ENCODE data around the gene SPPL3.

Gene SPPL3

DNA sequence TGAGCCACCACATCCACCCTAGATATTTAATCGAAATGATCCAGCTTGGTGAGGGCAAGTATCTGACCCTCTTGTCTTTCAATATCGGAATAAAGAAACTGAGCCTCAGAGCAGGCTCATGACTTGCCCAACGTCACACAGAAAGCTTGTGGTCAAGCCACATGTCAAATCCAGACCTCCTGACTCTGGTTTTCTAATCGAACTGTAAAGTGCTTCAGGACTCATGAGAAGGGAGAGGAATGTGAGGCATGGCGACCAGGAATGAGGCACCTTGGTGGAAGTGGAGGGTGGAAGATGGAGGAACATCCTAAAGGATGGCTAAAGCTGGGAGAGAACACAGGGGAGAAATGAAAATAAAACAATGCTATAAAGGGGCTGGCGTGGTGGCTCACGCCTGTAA is 27.9 kb upstream of the SPPL3 start:
- no peaks in the 10 kb centered on the region for H3K36me3 Mint-ChIP-seq (ENCODE audit: low read depth)
- no peak overlapping the region for H3K4me3 Mint-ChIP-seq
- no peak overlapping the region for H3K27ac Mint-ChIP-seq

DNA sequence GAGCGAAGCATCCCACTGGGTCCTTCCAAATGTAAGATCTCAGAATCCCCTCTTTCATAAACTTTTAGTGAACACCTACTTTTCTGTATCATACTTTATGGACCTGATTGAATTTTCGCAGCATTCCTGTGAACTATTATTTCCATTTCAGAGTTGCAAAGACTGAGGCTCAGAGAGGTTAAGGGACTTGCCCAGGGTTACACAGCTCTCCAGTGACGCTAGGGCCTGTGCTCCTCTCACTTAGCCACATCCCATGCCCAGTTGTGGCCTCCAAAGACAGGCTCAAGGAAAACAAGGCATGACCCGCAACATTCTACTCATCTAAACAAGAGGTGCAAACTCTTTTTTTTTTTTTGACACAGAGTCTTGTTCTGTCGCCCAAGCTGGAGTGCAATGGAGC is 25.9 kb upstream of the SPPL3 start:
- H3K4me3 Mint-ChIP-seq, result no peak overlapping the region
- no peaks in the 10 kb centered on the region for H3K36me3 Mint-ChIP-seq (ENCODE audit: low read depth)
- no peaks in the 10 kb centered on the region for H3K9me3 Mint-ChIP-seq
- no peak overlapping the region for H3K27ac Mint-ChIP-seq
- H3K27me3 Mint-ChIP-seq (ENCODE audit: low read depth), result no peaks in the 10 kb centered on the region
- H3K4me1 Mint-ChIP-seq (ENCODE audit: low read depth), result no peaks in the 10 kb centered on the region

More for the DNA sequence above, 27.9 kb upstream of the SPPL3 start:
- Mint-ChIP-seq H3K4me1 (ENCODE audit: low read depth) (no peaks in the 10 kb centered on the region), H3K27me3 (ENCODE audit: low read depth) (peaks cover 2% of the 10 kb centered on the region), H3K9me3 (no peaks in the 10 kb centered on the region)

DNA sequence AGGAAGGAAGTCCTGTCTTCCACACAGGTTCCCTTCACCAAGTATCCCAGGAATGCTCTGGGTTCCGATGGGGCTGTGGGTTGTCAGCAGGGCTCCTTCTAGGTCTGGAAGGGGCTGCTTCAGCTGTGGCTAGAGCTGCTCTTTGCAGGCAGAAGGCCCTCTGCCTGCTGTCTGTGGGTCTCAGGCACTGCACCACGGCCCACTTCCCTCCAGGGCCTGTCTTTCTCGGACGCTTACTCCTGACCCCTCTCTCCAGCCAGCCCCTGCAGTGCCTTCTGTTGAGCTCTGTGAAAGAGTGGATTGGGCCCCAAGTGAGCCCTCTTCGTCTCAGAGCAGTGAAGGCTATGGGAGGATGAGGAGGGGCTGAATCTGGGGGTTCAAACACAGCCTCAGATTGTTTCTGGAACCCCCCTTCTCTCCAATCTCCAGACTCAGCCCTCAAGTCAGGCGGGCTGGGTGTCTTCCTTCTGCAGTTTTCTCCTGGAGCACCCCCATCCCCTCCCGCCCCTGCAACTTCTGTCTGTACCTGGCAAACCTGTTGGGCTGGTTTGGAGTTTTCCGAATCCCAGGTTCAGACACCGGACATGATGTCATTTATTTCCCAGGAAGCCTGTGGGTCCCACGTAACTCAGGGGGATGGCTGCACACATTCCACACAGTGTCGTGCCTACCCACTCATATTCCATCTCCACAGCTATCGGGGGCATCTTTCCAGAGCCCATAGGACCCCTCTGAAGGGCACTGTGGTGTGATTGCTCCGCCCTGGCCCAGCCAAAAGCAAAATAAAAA is 24.9 kb upstream of the SPPL3 start:
- H3K4me3 Mint-ChIP-seq, result no peak overlapping the region
- no peaks in the 10 kb centered on the region for H3K9me3 Mint-ChIP-seq
- H3K27ac Mint-ChIP-seq, result no peak overlapping the region
- no peaks in the 10 kb centered on the region for H3K36me3 Mint-ChIP-seq (ENCODE audit: low read depth)
- H3K4me1 Mint-ChIP-seq (ENCODE audit: low read depth), result no peaks in the 10 kb centered on the region
- H3K27me3 Mint-ChIP-seq (ENCODE audit: low read depth), result no peaks in the 10 kb centered on the region

DNA sequence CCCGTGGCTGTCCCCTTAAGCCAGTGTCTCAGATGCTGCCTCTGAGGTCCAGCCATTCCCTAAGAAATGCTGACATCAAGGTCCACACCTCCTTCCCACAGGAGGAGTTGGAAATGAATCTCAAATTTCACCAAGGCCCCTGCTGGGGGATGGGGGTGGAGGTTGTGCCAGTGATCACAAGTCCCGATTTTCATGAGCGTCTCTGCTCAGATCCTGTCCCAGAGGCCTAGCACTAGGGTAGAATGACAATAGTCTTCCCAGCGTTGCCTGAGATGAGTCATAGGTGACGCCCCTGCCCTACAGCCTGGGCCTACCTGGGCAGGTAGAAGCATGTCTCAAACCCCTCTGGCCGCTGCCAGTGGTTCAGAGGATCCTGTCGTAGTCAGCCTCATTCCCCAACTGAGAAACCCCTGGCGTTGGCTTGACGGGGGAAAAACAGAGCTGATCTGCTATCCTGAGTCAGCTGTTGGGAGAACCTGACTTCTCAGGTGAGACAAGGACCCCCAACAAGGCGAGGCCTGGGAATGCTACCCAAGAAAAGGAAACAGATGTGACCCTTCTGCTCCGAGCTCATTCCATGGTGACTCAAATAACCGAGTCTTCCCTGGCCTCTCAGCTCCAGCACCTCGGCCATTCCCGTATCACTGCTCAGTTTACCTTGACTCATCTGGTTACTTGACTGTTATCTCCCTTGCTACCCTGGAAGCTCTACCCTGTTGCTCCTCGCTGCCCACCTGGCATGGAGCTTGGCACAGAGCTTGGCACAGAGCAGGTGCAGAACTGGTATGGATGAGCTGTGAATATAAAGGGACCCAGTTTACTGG is 21.8 kb upstream of the SPPL3 start:
- Mint-ChIP-seq H3K4me3 (no peak overlapping the region), H3K4me1 (ENCODE audit: low read depth) (no peaks in the 10 kb centered on the region), H3K36me3 (ENCODE audit: low read depth) (no peaks in the 10 kb centered on the region)

DNA sequence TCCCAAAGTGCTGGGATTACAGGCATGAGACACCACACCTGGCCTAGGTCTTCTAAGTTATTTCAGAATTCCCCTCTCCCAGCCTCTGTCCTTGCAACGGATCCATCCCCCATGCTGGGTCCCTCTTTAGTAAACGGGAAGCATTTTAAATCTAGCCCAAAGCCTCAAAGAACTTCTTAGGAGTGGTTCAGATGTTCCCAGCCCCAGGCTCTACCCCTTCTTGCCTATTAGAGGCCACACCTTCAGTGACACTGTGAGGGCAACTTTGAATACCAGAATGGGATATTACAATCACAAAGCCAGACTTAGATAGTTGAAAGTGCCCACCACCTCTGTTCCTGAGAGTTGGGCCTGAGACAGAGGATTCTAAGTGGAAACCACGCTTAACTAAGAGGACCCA is 18.1 kb upstream of the SPPL3 start:
- Mint-ChIP-seq H3K36me3 (ENCODE audit: low read depth) (peaks cover 2% of the 10 kb centered on the region), H3K27me3 (ENCODE audit: low read depth) (no peaks in the 10 kb centered on the region), H3K27ac (no peak overlapping the region), H3K4me3 (no peak overlapping the region), H3K4me1 (ENCODE audit: low read depth) (no peaks in the 10 kb centered on the region), H3K9me3 (peaks cover 16% of the 10 kb centered on the region)

More for the DNA sequence above, 21.8 kb upstream of the SPPL3 start:
- no peaks in the 10 kb centered on the region for H3K9me3 Mint-ChIP-seq
- H3K27me3 Mint-ChIP-seq (ENCODE audit: low read depth), result no peaks in the 10 kb centered on the region
- H3K27ac Mint-ChIP-seq, result no peak overlapping the region

DNA sequence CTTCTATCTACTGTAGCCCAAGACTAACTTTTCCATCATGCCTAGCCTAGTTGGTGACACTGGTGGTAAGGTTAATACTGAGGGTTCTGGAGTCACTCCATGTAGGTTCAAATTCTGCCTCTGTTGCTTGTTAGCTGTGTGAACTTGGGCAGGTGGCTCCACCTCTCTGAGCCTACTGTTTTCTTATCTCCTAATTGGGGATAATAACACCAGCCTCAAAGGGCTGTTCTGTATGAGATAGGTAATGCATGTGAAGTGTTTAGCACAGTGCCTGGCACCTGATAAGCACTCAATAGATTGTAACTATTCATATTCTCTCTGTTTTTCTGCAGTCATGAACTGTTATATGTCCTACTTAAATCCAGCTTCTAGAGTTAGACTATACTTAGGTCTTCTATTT is 17.5 kb upstream of the SPPL3 start:
- no peaks in the 10 kb centered on the region for H3K4me1 Mint-ChIP-seq (ENCODE audit: low read depth)
- no peak overlapping the region for H3K27ac Mint-ChIP-seq
- peaks cover 2% of the 10 kb centered on the region for H3K36me3 Mint-ChIP-seq (ENCODE audit: low read depth)
- H3K4me3 Mint-ChIP-seq, result no peak overlapping the region
- H3K9me3 Mint-ChIP-seq, result peaks cover 20% of the 10 kb centered on the region
- no peaks in the 10 kb centered on the region for H3K27me3 Mint-ChIP-seq (ENCODE audit: low read depth)

DNA sequence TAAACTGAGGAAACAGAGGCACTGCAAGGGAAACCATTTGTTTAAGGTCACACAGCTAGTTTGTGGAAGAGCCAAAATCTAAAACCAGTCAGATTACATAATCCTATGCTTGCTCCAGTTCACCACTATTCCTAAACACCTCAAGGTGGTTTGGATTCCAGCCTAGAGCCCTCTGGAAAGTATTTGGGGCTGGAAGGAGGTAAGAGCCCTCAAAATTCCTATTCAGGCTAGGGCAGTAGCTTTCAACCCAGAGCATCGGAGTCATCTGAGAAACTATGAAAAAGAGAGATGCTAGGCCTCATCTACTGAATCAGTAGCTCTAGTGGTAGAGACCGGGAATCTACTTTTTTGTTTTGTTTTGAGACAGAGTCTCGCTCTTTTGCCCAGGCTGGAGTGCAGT is 16.0 kb upstream of the SPPL3 start:
- Mint-ChIP-seq H3K4me3 (no peak overlapping the region), H3K4me1 (ENCODE audit: low read depth) (no peaks in the 10 kb centered on the region), H3K27ac (no peak overlapping the region), H3K9me3 (peaks cover 23% of the 10 kb centered on the region), H3K36me3 (ENCODE audit: low read depth) (peaks cover 2% of the 10 kb centered on the region), H3K27me3 (ENCODE audit: low read depth) (no peaks in the 10 kb centered on the region)

DNA sequence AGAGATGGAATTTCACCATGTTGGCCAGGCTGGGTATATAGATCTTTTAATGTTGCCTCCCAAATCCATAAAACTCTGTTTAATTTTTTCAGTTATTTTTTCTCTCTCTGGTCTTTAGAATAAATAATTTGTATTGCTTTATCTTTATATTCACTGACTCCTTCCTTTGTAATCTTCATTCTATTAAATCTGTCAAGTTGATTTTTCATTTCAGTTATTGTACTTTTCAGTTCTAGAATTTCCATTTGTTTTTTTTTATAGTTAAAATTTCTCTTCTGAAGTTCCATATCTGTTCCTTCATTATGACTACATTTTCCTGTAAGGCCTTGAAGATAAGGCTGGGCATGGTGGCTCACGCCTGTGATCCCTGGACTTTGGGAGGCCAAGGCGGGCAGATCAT is 13.6 kb upstream of the SPPL3 start:
- no peaks in the 10 kb centered on the region for H3K27me3 Mint-ChIP-seq (ENCODE audit: low read depth)

DNA sequence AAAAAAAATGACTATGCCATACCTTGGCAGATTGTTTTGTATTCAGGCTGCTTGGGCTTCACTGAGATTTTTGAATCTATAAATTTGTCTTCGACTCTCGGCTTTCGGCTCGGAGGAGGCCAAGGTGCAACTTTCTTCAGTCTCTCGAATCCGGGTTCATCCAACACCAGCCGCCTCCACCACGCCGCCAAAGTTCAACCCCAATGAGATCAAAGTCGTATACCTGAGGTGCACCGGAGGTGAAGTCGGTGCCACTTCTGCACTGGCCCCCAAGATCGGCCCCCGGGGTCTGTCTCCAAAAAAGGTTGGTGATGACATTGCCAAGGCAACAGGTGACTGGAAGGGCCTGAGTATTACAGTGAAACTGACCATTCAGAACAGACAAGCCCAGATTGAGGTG is 12.4 kb upstream of the SPPL3 start:
- Mint-ChIP-seq H3K4me3 (no peak overlapping the region), H3K9me3 (peaks cover 23% of the 10 kb centered on the region), H3K27ac (no peak overlapping the region), H3K4me1 (ENCODE audit: low read depth) (no peaks in the 10 kb centered on the region), H3K36me3 (ENCODE audit: low read depth) (peaks cover 2% of the 10 kb centered on the region), H3K27me3 (ENCODE audit: low read depth) (no peaks in the 10 kb centered on the region)

More for the DNA sequence above, 13.6 kb upstream of the SPPL3 start:
- peaks cover 23% of the 10 kb centered on the region for H3K9me3 Mint-ChIP-seq
- H3K4me3 Mint-ChIP-seq, result no peak overlapping the region
- peaks cover 2% of the 10 kb centered on the region for H3K36me3 Mint-ChIP-seq (ENCODE audit: low read depth)
- H3K4me1 Mint-ChIP-seq (ENCODE audit: low read depth), result no peaks in the 10 kb centered on the region
- no peak overlapping the region for H3K27ac Mint-ChIP-seq

DNA sequence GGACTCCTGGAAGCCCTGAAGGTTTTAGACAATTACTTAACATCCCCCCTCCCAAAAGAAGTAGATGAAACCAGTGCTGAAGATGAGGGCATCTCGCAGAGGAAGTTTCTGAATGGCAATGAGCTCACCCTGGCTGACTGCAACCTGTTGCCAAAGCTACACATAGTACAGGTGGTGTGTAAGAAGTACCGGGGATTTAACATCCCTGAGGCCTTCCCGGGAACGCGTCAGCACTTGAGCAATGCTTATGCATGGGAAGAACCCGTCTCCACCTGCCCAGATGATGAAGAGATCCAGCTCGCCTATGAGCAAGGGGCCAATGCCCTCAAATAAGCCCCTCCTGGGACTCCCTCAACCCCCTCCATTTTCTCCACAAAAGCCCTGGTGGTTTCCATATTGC is 10.6 kb upstream of the SPPL3 start:
- Mint-ChIP-seq H3K9me3 (peaks cover 23% of the 10 kb centered on the region), H3K27me3 (ENCODE audit: low read depth) (no peaks in the 10 kb centered on the region), H3K36me3 (ENCODE audit: low read depth) (peaks cover 2% of the 10 kb centered on the region), H3K4me3 (no peak overlapping the region), H3K27ac (no peak overlapping the region), H3K4me1 (ENCODE audit: low read depth) (no peaks in the 10 kb centered on the region)

DNA sequence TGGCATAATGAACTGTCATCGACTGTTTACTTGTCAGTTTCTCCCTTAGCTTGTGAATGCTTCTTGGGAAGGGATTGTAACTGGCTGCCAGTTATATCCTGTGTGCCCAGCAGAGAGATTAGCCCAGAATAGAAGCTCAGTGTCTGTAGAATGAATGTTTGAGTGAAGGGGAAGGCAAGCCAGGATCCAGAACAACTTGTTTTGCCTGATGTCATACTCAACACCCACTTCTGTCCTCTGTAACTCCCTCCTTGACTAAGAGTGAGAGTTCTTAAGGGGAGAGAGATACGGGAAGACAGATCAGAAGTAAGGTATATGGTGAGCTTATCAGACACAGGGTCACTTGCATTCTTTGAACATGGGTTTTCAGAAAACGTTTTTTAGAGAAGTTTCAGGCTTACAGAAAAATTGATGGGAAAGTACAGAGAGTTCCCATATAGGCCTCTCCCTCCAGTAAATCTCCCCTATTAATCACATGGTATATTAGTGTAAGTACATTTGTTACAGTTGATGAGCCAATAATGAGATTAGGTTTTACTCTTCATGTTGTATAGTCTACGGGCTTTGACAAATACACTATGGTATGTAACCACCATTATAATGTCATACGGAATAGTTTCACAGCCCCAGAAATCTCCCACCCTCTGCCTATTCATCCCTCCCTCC is 5.6 kb upstream of the SPPL3 start:
- Mint-ChIP-seq H3K9me3 (no peaks in the 10 kb centered on the region), H3K36me3 (ENCODE audit: low read depth) (no peaks in the 10 kb centered on the region), H3K27me3 (ENCODE audit: low read depth) (no peaks in the 10 kb centered on the region), H3K4me3 (no peak overlapping the region), H3K4me1 (ENCODE audit: low read depth) (peaks cover under 1% of the 10 kb centered on the region), H3K27ac (no peak overlapping the region)

DNA sequence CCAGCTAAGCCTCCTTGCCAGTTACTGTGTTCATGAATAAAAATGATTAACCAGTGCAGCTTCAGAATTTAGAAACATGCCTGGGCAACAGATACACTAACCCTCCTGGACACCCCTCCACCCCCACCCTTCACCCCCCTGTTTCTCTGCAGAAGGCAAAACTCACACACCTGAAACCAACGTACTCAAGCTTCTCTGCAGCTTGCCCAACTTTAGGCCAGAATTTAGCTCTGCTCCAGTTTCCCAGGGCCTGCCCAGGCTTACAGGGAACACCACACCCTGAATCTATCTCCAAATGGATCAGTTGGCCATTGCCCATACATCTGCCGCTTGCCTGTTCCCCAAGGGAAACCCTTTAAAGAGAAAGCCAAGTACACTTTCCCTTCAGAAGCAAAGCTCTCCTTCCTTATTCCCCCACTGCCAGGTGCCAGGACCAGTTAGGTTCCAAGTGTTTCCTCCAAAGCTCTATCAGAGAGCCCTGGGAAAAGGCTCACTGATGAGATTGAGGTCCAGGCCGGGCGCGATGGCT is 1.8 kb upstream of the SPPL3 start:
- peaks cover 22% of the 10 kb centered on the region for H3K4me1 Mint-ChIP-seq (ENCODE audit: low read depth)
- peak overlapping the region; percentile 27 for H3K4me3 Mint-ChIP-seq
- H3K36me3 Mint-ChIP-seq (ENCODE audit: low read depth), result peaks cover 5% of the 10 kb centered on the region
- no peaks in the 10 kb centered on the region for H3K27me3 Mint-ChIP-seq (ENCODE audit: low read depth)
- no peak overlapping the region for H3K27ac Mint-ChIP-seq
- H3K9me3 Mint-ChIP-seq, result no peaks in the 10 kb centered on the region

DNA sequence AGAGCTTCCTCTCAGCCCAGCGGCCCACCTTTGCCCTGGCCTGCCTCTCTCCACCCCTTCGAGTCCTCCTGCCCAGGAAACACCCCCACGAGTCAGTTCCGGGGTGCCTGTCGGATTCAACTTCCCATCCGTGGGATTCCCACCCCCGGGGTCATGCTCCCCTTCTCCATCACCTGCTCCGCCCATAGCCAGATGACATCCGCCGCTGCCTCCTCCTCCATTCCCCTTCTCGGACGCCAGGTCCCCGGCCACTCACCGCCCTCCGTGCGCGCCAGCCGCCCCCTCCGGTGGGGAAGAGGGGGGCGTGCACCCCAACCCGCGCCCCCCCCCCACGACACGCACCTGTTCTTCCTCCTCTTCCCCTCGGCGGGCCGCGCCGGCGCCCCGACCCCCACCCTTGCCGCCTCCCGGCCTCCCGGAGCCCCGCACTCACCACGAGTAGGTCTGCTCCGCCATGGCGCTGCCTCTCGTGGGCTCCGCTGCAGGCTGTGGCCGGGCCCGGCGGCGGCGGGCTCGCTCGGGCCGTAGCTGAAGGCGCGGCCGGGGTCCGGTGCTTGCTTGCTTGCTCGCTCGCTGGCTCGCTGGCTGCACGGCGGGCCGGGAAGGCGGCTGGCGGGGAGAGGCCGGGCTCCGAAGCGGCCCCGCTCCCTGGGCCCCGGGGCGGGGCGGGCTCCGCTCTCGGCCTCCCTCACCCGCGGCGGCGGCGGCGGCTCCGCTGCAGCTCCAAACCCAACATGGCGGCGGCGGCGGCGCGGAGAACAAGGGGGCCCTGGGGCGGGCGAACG is 554 bp downstream of the SPPL3 start:
- H3K27ac Mint-ChIP-seq, result peak overlapping the region; percentile 91
- peak overlapping the region; percentile 99 for H3K4me3 Mint-ChIP-seq
- H3K4me1 Mint-ChIP-seq (ENCODE audit: low read depth), result peaks cover 27% of the 10 kb centered on the region
- H3K9me3 Mint-ChIP-seq, result no peaks in the 10 kb centered on the region
- no peaks in the 10 kb centered on the region for H3K27me3 Mint-ChIP-seq (ENCODE audit: low read depth)
- H3K36me3 Mint-ChIP-seq (ENCODE audit: low read depth), result peaks cover 6% of the 10 kb centered on the region

DNA sequence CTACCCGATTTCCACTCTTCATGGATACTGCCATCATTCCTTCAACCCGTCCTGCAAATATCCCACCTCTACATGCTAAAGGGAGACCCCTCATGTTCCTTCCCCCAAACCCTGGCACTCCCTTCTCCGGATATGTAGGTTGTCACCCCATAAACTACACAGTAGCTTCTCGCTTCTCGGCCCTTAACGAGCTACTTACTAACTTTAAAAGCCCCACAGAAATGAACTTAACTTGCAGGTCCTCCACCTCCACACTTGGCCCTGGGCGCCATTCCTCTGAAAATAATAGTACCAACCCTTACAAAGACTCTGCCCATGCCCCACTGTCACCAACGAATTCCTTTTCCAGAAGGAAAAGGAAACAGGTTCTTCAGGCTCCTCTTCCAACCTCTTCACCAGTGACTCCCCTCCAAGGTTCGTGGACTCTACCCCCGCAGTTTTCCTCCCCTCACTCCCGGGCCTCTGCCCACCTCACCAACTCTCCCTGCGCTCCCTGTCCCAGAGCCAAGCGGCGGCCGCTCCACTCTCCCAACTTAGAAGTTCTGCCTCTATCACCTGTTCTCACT is 1.2 kb downstream of the SPPL3 start:
- Mint-ChIP-seq H3K27me3 (ENCODE audit: low read depth) (no peaks in the 10 kb centered on the region), H3K4me3 (peak overlapping the region; percentile 99), H3K9me3 (no peaks in the 10 kb centered on the region), H3K4me1 (ENCODE audit: low read depth) (peaks cover 29% of the 10 kb centered on the region), H3K27ac (peak overlapping the region; percentile 91), H3K36me3 (ENCODE audit: low read depth) (peaks cover 9% of the 10 kb centered on the region)

All from T-helper 1 cell treated with Interleukin-12 subunit alpha and Interleukin-12 subunit beta and Interleukin-4 antibody, amounts not matched to agents 30 μg/mL and 1 μg/mL, for 36 hours (primary cell).